HCT116 (cell line): Measurements from ENCODE around the gene TMEM238. TPM values are rescaled to one million over a fixed set of nuclear protein-coding genes. Genes with fewer than 3 reads are reported as not detected.
A peak's percentile ranks its signal among the peaks of the same experiment; 100 is the strongest.

ENCODE experiments used
- ATAC-seq: fragments of 200-7000 bp; cut with Tn5 transposase; 2 replicates; pipeline ENCODE4 v1.9.1; 2020; ENCODE audit warnings: mild to moderate bottlenecking, moderate library complexity
- BruUV-seq: library from RNA; stranded (reverse); fragments of 400-500 nt; replicated peaks from 2 replicates; lab custom pipeline; 2021; lab: Mats Ljungman, UMichigan
- CTCF ChIA-PET: fragments of 300-600 bp; sonication (Branson Sonifier 250); formaldehyde crosslinking; loops from one replicate; lab custom pipeline; 2021; ENCODE audit warnings: antibody characterized with exemption; lab: Charles Lee
- POLR2A ChIA-PET: fragments of 300-600, 350-600 bp; sonication (Branson Sonifier 250); formaldehyde crosslinking; loops from one replicate; lab custom pipeline; 2021; ENCODE audit warnings: antibody characterized with exemption; lab: Charles Lee
- RAD21 ChIA-PET, 2 experiments: fragments of 300-600 bp; sonication (Branson Sonifier 250); formaldehyde crosslinking; loops; one replicate each; lab custom pipeline; 2023; ENCODE audit warnings: low total read pairs in 2 of 2; ENCODE audit not compliant: uncharacterized antibody in 2 of 2, unreplicated experiment in 2 of 2, low non-redundant PET in 1 of 2; lab: Charles Lee
- DNase-seq: peaks from one replicate; pipeline ENCODE4 v3.0.0-alpha.2; 2010; ENCODE audit warnings: low read depth, low spot score
- H2AFZ ChIP-seq: fragments of 200-600 bp; shearing (Covaris generic), sonication (generic); 2 replicates; pipeline ENCODE4 v1.6.1; 2017; ENCODE audit warnings: low read depth, mixed run types, mixed read lengths, antibody characterized with exemption, low read length; ENCODE audit not compliant: poor library complexity, severe bottlenecking
- H3K27ac ChIP-seq: 2 replicates; pipeline ENCODE4 v1.5.1; 2012; ENCODE audit warnings: low read depth, low read length
- H3K27me3 ChIP-seq: fragments of 200-600 bp; sonication (generic); 2 replicates; pipeline ENCODE4 v1.6.1; 2016; ENCODE audit warnings: mixed run types, low read length, mixed read lengths; ENCODE audit not compliant: insufficient read depth
- H3K36me3 ChIP-seq, 2 experiments: fragments of 200-500 bp in 1 of 2; fragments of 200-600 bp in 1 of 2; sonication (Bioruptor generic) in 1 of 2; sonication (generic) in 1 of 2; 2 replicates each; pipeline versions ENCODE4 v1.5.1 to v1.6.1; 2014 to 2016; ENCODE audit warnings: low read length in 2 of 2, inconsistent platforms in 1 of 2, mixed read lengths in 1 of 2, mixed run types in 1 of 2; ENCODE audit not compliant: insufficient read depth in 2 of 2, control insufficient read depth in 1 of 2
- H3K4me1 ChIP-seq, 2 experiments: fragments of 200-600 bp in 1 of 2; sonication (generic) in 1 of 2; 2 replicates each; pipeline versions ENCODE4 v1.5.1 to v1.6.1; 2012 to 2017; ENCODE audit warnings: low read length in 2 of 2, inconsistent platforms in 1 of 2, mild to moderate bottlenecking in 1 of 2, mixed read lengths in 1 of 2, mixed run types in 1 of 2, moderate library complexity in 1 of 2; ENCODE audit not compliant: insufficient read depth in 2 of 2, control insufficient read depth in 1 of 2
- H3K4me2 ChIP-seq: fragments of 200-600 bp; sonication (generic); 2 replicates; pipeline ENCODE4 v1.6.1; 2017; ENCODE audit warnings: mixed run types, low read length, mixed read lengths
- H3K4me3 ChIP-seq, 2 experiments: fragments of 200-600 bp in 1 of 2; sonication (generic) in 1 of 2; replicated peaks in 1 of 2; 2 replicates each; pipeline ENCODE4 v1.5.1; 2011 to 2016; ENCODE audit warnings: low read length in 2 of 2, control low read depth in 1 of 2, low read depth in 1 of 2, mild to moderate bottlenecking in 1 of 2, mixed read lengths in 1 of 2, mixed run types in 1 of 2
- H3K79me2 ChIP-seq: fragments of 200-600 bp; sonication (generic); 2 replicates; pipeline ENCODE4 v1.6.1; 2017; ENCODE audit warnings: mild to moderate bottlenecking, mixed run types, low read length, moderate library complexity, mixed read lengths; ENCODE audit not compliant: insufficient read depth
- H3K9ac ChIP-seq: fragments of 200-600 bp; sonication (generic); 2 replicates; pipeline ENCODE4 v1.6.1; 2016; ENCODE audit warnings: low read length, mixed read lengths
- H3K9me2 ChIP-seq: fragments of 200-600 bp; sonication (generic), shearing (Covaris generic); 2 replicates; pipeline ENCODE4 v1.6.1; 2017; ENCODE audit warnings: mixed run types, mild to moderate bottlenecking, moderate library complexity; ENCODE audit not compliant: insufficient read depth
- H3K9me3 ChIP-seq, 2 experiments: fragments of 200-500 bp in 1 of 2; fragments of 200-600 bp in 1 of 2; sonication (Bioruptor generic) in 1 of 2; sonication (generic) in 1 of 2; 2 replicates each; pipeline ENCODE4 v1.6.1; 2014 to 2017; ENCODE audit warnings: low read length in 2 of 2, mixed read lengths in 2 of 2, inconsistent platforms in 1 of 2, low read depth in 1 of 2, mild to moderate bottlenecking in 1 of 2, mixed run types in 1 of 2, moderate library complexity in 1 of 2; ENCODE audit not compliant: control insufficient read depth in 1 of 2, insufficient read depth in 1 of 2
- H4K20me1 ChIP-seq: fragments of 200-600 bp; sonication (generic), shearing (Covaris generic); 2 replicates; pipeline ENCODE4 v1.6.1; 2017; ENCODE audit warnings: mixed run types, mild to moderate bottlenecking, moderate library complexity; ENCODE audit not compliant: insufficient read depth
- ATF3 ChIP-seq: IDR thresholded peaks from 2 replicates; pipeline ENCODE4 v1.6.1; 2012
- CTCF ChIP-seq, 3 experiments: fragments of 200-600 bp in 1 of 3; sonication (generic) in 1 of 3; IDR thresholded peaks in 2 of 3; conservative IDR thresholded peaks in 1 of 3; 2 replicates each; pipeline ENCODE4 v1.5.1; 2012 to 2017; ENCODE audit warnings: low read depth in 2 of 3, low read length in 2 of 3, antibody characterized with exemption in 1 of 3, borderline replicate concordance in 1 of 3, control low read depth in 1 of 3, mild to moderate bottlenecking in 1 of 3, mixed read lengths in 1 of 3, mixed run types in 1 of 3, moderate library complexity in 1 of 3; ENCODE audit not compliant: insufficient read depth in 1 of 3
- MAX ChIP-seq: IDR thresholded peaks from 2 replicates; pipeline ENCODE4 v1.6.1; 2012
- RAD21 ChIP-seq: IDR thresholded peaks from 2 replicates; pipeline ENCODE4 v1.6.1; 2012; ENCODE audit warnings: low read depth, mild to moderate bottlenecking
- SIN3A ChIP-seq: IDR thresholded peaks from 2 replicates; pipeline ENCODE4 v1.6.1; 2012; ENCODE audit warnings: low read depth
- YY1 ChIP-seq: IDR thresholded peaks from 2 replicates; pipeline ENCODE4 v1.6.1; 2011; ENCODE audit warnings: low read length, low read depth, moderate library complexity, mild to moderate bottlenecking; ENCODE audit not compliant: insufficient replicate concordance; ENCODE audit errors: extremely low read depth
- intact Hi-C: fragments of 100-400 bp; cut with micrococcal nuclease; formaldehyde crosslinking; loops from 2 replicates; pipeline ENCODE4 v1.10.0; 2022
- total RNA-seq: library from RNA; stranded (reverse); gene quantifications from one replicate; pipeline ENCODE4 v1.2.1, GENCODE V29; 2021; ENCODE audit not compliant: unreplicated experiment

Gene TMEM238
- total RNA-seq, 1 experiment from 2014 or later, result 21.0 TPM

GRCh38 chr19:55373306-55373992 lies 10.6 kb downstream of the TMEM238 start:
- H4K20me1 ChIP-seq, result no peaks in the 10 kb centered on the region
- H3K9me3 ChIP-seq, result no peaks in the 10 kb centered on the region
- ChIA-PET CTCF (no interaction called here), POLR2A (interaction anchor here (1.0 kb wide), 1 partner anchor 11 kb away, joined by 5 read pairs; the partner anchor contains the start of gene TMEM238)
- H3K9me2 ChIP-seq, result no peaks in the 10 kb centered on the region
- H3K9ac ChIP-seq, result no peak overlapping the region
- peak overlapping the region; percentile 46; the same call in 1 of the 2 replicates for H3K4me2 ChIP-seq
- H2AFZ ChIP-seq, result no peak overlapping the region
- peak; percentile 2; the same call in 1 of the 2 replicates for ATAC-seq
- no TSS peak for BruUV-seq
- no peak overlapping the region for H3K4me3 ChIP-seq
- no peaks in the 10 kb centered on the region for H3K79me2 ChIP-seq
- H3K4me1 ChIP-seq, result peaks cover 25 to 60% of the 10 kb centered on the region in 2 experiments; a peak in 3 of 4 replicates
- no peaks in the 10 kb centered on the region for H3K36me3 ChIP-seq
- no peak overlapping the region; the same call in 1 of the 2 replicates for H3K27ac ChIP-seq
- intact Hi-C loops, result no loop called here
- TF ChIP-seq CTCF (IDR thresholded peaks at IDR 0.05 in 2 of 3, conservative IDR thresholded peaks at IDR 0.05 in 1 of 3; ENCODE audit: borderline replicate concordance in 1 of 3, insufficient read depth in 1 of 3, low read depth in 2 of 3, low read length in 2 of 3) (no peak), SIN3A (no peak)
- TF ChIP-seq, all 23 proteins: peak for 0
- no peaks in the 10 kb centered on the region for H3K27me3 ChIP-seq
- no peak for DNase-seq
- RAD21 ChIA-PET, result no interaction called here

GRCh38 chr19:55372316-55373081 lies 11.6 kb downstream of the TMEM238 start:
- Histone ChIP-seq H4K20me1 (no peaks in the 10 kb centered on the region), H3K4me1 (peaks cover 25 to 61% of the 10 kb centered on the region in 2 experiments; a peak in 3 of 4 replicates), H3K79me2 (no peaks in the 10 kb centered on the region), H3K9me3 (no peaks in the 10 kb centered on the region), H3K36me3 (no peaks in the 10 kb centered on the region), H3K27me3 (no peaks in the 10 kb centered on the region), H3K4me2 (no peak overlapping the region), H3K27ac (no peak overlapping the region; the same call in 1 of the 2 replicates), H3K9me2 (no peaks in the 10 kb centered on the region), H3K9ac (no peak overlapping the region), H2AFZ (no peak overlapping the region), H3K4me3 (no peak overlapping the region)
- no peak for ATAC-seq
- TF ChIP-seq SIN3A (no peak), YY1 (no peak), ATF3 (no peak), MAX (no peak), RAD21 (no peak)
- ChIA-PET CTCF (no interaction called here), POLR2A (interaction anchor here (1.0 kb wide), 1 partner anchor 12 kb away, joined by 5 read pairs; the partner anchor contains the start of gene TMEM238), RAD21 (no interaction called here)
- intact Hi-C loops, result no loop called here
- DNase-seq, result no peak
- BruUV-seq, result no TSS peak
